OCI-LY1 (cell line): ENCODE data around the gene KANSL1.

Source experiments
- H2AFZ ChIP-seq: fragments of 200-600 bp; sonication (generic), shearing (Covaris generic); 2 replicates; pipeline ENCODE4 v1.6.0; 2014; ENCODE audit warnings: antibody characterized with exemption, mild to moderate bottlenecking, low read length
- H3F3A ChIP-seq: fragments of 200-600 bp; sonication (generic), shearing (Covaris generic); 2 replicates; pipeline ENCODE4 v1.6.0; 2014; ENCODE audit warnings: mild to moderate bottlenecking, antibody characterized with exemption, low read length, moderate library complexity; ENCODE audit not compliant: insufficient read depth
- H3K27ac ChIP-seq: fragments of 200-600 bp; sonication (generic); 2 replicates; pipeline ENCODE4 v1.5.1; 2014; ENCODE audit warnings: low read length, mixed run types, mild to moderate bottlenecking, low read depth; ENCODE audit not compliant: poor library complexity, severe bottlenecking
- H3K27me3 ChIP-seq: fragments of 200-600 bp; sonication (generic); 2 replicates; pipeline ENCODE4 v1.6.0; 2014; ENCODE audit warnings: antibody characterized with exemption, mild to moderate bottlenecking, low read length, moderate library complexity; ENCODE audit not compliant: insufficient read depth
- H3K36me3 ChIP-seq: fragments of 200-600 bp; sonication (generic); 2 replicates; pipeline ENCODE4 v1.6.1; 2014; ENCODE audit warnings: mild to moderate bottlenecking, antibody characterized with exemption, low read length, moderate library complexity, mixed read lengths; ENCODE audit not compliant: insufficient read depth
- H3K4me1 ChIP-seq: fragments of 200-600 bp; sonication (generic); 2 replicates; pipeline ENCODE4 v1.5.1; 2014; ENCODE audit warnings: mild to moderate bottlenecking, low read length, moderate library complexity; ENCODE audit not compliant: insufficient read depth, severe bottlenecking
- H3K4me2 ChIP-seq: fragments of 200-600 bp; sonication (generic), shearing (Covaris generic); 2 replicates; pipeline ENCODE4 v1.6.1; 2014; ENCODE audit warnings: low read length
- H3K4me3 ChIP-seq: fragments of 200-600 bp; sonication (generic); 2 replicates; pipeline ENCODE4 v1.5.1; 2014; ENCODE audit warnings: low read length, low read depth, mild to moderate bottlenecking, mixed read lengths; ENCODE audit not compliant: poor library complexity, severe bottlenecking
- H3K79me2 ChIP-seq: fragments of 200-600 bp; shearing (Covaris generic); 2 replicates; pipeline ENCODE4 v1.6.1; 2016; ENCODE audit warnings: mixed run types, low read length, mixed read lengths; ENCODE audit not compliant: insufficient read depth
- H3K9ac ChIP-seq: fragments of 200-600 bp; sonication (generic), shearing (Covaris generic); 2 replicates; pipeline ENCODE4 v1.6.1; 2014; ENCODE audit warnings: mild to moderate bottlenecking, low read length, mixed read lengths
- H3K9me2 ChIP-seq: fragments of 200-600 bp; sonication (generic), shearing (Covaris generic); 2 replicates; pipeline ENCODE4 v1.6.1; 2014; ENCODE audit warnings: low read depth, mild to moderate bottlenecking, low read length, mixed read lengths
- H3K9me3 ChIP-seq: fragments of 200-600 bp; shearing (Covaris generic); 2 replicates; pipeline ENCODE4 v1.6.1; 2014; ENCODE audit warnings: low read length, mixed read lengths
- H4K20me1 ChIP-seq: fragments of 200-600 bp; sonication (generic), shearing (Covaris generic); 2 replicates; pipeline ENCODE4 v1.6.0; 2016; ENCODE audit warnings: mild to moderate bottlenecking, low read length; ENCODE audit not compliant: insufficient read depth
- CTCF ChIP-seq: fragments of 200-600 bp; sonication (generic), shearing (Covaris generic); IDR thresholded peaks from 2 replicates; pipeline ENCODE4 v1.5.1; 2017; ENCODE audit warnings: mild to moderate bottlenecking, antibody characterized with exemption, low read length, moderate library complexity, mixed read lengths
- EZH2 ChIP-seq: fragments of 200-600 bp; sonication (generic), shearing (Covaris generic); IDR thresholded peaks from 2 replicates; pipeline ENCODE4 v1.8.0; 2017; ENCODE audit warnings: borderline replicate concordance, mixed run types, mild to moderate bottlenecking, antibody characterized with exemption, low read length, moderate library complexity, mixed read lengths

KANSL1 gene

GRCh38 chr17:46126840-46127239, 66.4 kb downstream of the KANSL1 start:
- H3K36me3 ChIP-seq, result peaks cover 4% of the 10 kb centered on the region; the same call in 1 of the 2 replicates
- H2AFZ ChIP-seq, result no peak overlapping the region
- no peaks in the 10 kb centered on the region for H3K9me2 ChIP-seq
- no peak for TF ChIP-seq EZH2
- no peak for TF ChIP-seq CTCF
- no peak overlapping the region for H3K9ac ChIP-seq
- H4K20me1 ChIP-seq, result 0 out of 2 replicates have a peak, but pooled peaks cover 3% of the 10 kb centered on the region
- H3K27me3 ChIP-seq, result no peaks in the 10 kb centered on the region
- H3K4me1 ChIP-seq, result peaks cover 29% of the 10 kb centered on the region
- H3K4me3 ChIP-seq, result no peak overlapping the region
- H3K79me2 ChIP-seq, result peaks cover 98% of the 10 kb centered on the region
- no peaks in the 10 kb centered on the region for H3K9me3 ChIP-seq
- no peak overlapping the region for H3K4me2 ChIP-seq
- H3F3A ChIP-seq, result no peaks in the 10 kb centered on the region
- H3K27ac ChIP-seq, result no peak overlapping the region

- no peaks in the 10 kb centered on the region for H3K27me3 ChIP-seq
- H4K20me1 ChIP-seq, result 0 out of 2 replicates have a peak, but pooled peaks cover 3% of the 10 kb centered on the region
- no peak overlapping the region for H3K4me3 ChIP-seq
- H3K9me2 ChIP-seq, result no peaks in the 10 kb centered on the region
- H3F3A ChIP-seq, result no peaks in the 10 kb centered on the region
- TF ChIP-seq EZH2, result no peak
- TF ChIP-seq CTCF, result no peak
- no peak overlapping the region for H2AFZ ChIP-seq
- peaks cover 98% of the 10 kb centered on the region for H3K79me2 ChIP-seq
- H3K4me1 ChIP-seq, result peaks cover 27% of the 10 kb centered on the region
- H3K36me3 ChIP-seq, result peaks cover 4% of the 10 kb centered on the region; the same call in 1 of the 2 replicates
- H3K27ac ChIP-seq, result no peak overlapping the region
- H3K4me2 ChIP-seq, result no peak overlapping the region
- no peaks in the 10 kb centered on the region for H3K9me3 ChIP-seq
- no peak overlapping the region for H3K9ac ChIP-seq
Measured at GRCh38 chr17:46125831-46126230, 67.4 kb downstream of the KANSL1 start.

GRCh38 chr17:46124695-46125592, 68.3 kb downstream of the KANSL1 start:
- no peaks in the 10 kb centered on the region for H3K27me3 ChIP-seq
- no peaks in the 10 kb centered on the region for H3K9me2 ChIP-seq
- peaks cover 98% of the 10 kb centered on the region for H3K79me2 ChIP-seq
- H3K4me3 ChIP-seq, result no peak overlapping the region
- peaks cover 22% of the 10 kb centered on the region for H3K4me1 ChIP-seq
- H3F3A ChIP-seq, result no peaks in the 10 kb centered on the region
- no peak overlapping the region for H2AFZ ChIP-seq
- H3K4me2 ChIP-seq, result no peak overlapping the region
- 0 out of 2 replicates have a peak, but pooled peaks cover 3% of the 10 kb centered on the region for H4K20me1 ChIP-seq
- peaks cover 4% of the 10 kb centered on the region; the same call in 1 of the 2 replicates for H3K36me3 ChIP-seq
- H3K27ac ChIP-seq, result no peak overlapping the region
- H3K9ac ChIP-seq, result no peak overlapping the region
- no peak for TF ChIP-seq CTCF
- no peak for TF ChIP-seq EZH2
- H3K9me3 ChIP-seq, result no peaks in the 10 kb centered on the region
